ENCODE results near the gene FAM78B.

DNA sequence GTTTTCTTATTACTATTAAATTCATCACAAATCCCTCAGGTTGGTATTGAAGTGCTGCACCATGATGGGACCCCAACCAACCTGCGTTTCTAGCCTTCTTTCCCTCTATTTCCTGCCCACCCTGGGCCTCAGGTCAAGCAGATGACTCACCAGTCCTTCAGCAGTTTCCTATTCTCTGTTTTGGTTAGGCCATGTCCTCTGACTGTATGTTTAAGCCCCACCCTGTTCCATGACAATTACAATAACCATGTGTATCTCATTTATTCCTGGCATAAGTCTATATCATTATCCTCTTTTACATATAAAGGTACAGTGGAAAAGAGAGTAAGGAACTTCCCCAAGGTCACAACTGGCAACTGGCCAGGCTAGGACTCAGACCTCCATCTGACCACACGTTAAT lies 5.3 kb upstream of the FAM78B start:
- TF ChIP-seq GATA2 (IDR thresholded peaks at IDR 0.05; ENCODE audit: low read depth, low read length) = no peak
- TF ChIP-seq GATA3 (IDR thresholded peaks at IDR 0.05; ENCODE audit: low read depth, low read length) = no peak
